OCI-LY1 (cell line): ENCODE results near the gene CHCHD1.

Experiments
- CTCF ChIP-seq: fragments of 200-600 bp; sonication (generic), shearing (Covaris generic); IDR thresholded peaks from 2 replicates; pipeline ENCODE4 v1.5.1; 2017; ENCODE audit warnings: mild to moderate bottlenecking, antibody characterized with exemption, low read length, moderate library complexity, mixed read lengths
- EZH2 ChIP-seq: fragments of 200-600 bp; sonication (generic), shearing (Covaris generic); IDR thresholded peaks from 2 replicates; pipeline ENCODE4 v1.8.0; 2017; ENCODE audit warnings: borderline replicate concordance, mixed run types, mild to moderate bottlenecking, antibody characterized with exemption, low read length, moderate library complexity, mixed read lengths

GRCh38 chr10:73799899-73800559 is 18.2 kb downstream of the CHCHD1 start:
- no peak for TF ChIP-seq CTCF
- TF ChIP-seq EZH2 = no peak
